ENCODE measurements around the gene TXNDC12. TPM values are rescaled to one million over a fixed set of nuclear protein-coding genes. Genes with fewer than 3 reads are reported as not detected.

The TXNDC12 gene
- total RNA-seq, result 10 to 100 TPM; 31.5 to 44.9 (median 36.1) TPM

GRCh38 chr1:52055066-52055865 lies at the start of gene TXNDC12:
TSS of gene TXNDC12 (minus strand) at chr1:52055191. CDS start at chr1:52055096, 95 bp downstream.
- TF ChIP-seq CTCF (IDR thresholded peaks at IDR 0.05; ENCODE audit: low read depth), result no peak

- TF ChIP-seq CTCF (IDR thresholded peaks at IDR 0.05; ENCODE audit: low read depth), result no peak
These were observed 47.5 kb upstream of the TXNDC12 start for GRCh38 chr1:52102336-52103013.

GRCh38 chr1:52098139-52098871 lies 43.3 kb upstream of the TXNDC12 start:
- TF ChIP-seq CTCF (IDR thresholded peaks at IDR 0.05; ENCODE audit: low read depth), result no peak

- no peak for TF ChIP-seq CTCF (IDR thresholded peaks at IDR 0.05; ENCODE audit: low read depth)
These were observed 41.2 kb upstream of the TXNDC12 start for GRCh38 chr1:52096216-52096615.

GRCh38 chr1:52080014-52080415 lies 25.0 kb upstream of the TXNDC12 start:
- no peak for TF ChIP-seq CTCF (IDR thresholded peaks at IDR 0.05; ENCODE audit: low read depth)

GRCh38 chr1:52072291-52072690 lies 17.3 kb upstream of the TXNDC12 start:
- TF ChIP-seq CTCF (IDR thresholded peaks at IDR 0.05; ENCODE audit: low read depth), result no peak

- TF ChIP-seq CTCF (IDR thresholded peaks at IDR 0.05; ENCODE audit: low read depth), result no peak
These were observed 15.7 kb upstream of the TXNDC12 start for GRCh38 chr1:52070704-52071103.
